Measurements from ENCODE around the gene KCNAB2. TPM values are rescaled to one million over a fixed set of nuclear protein-coding genes. Genes with fewer than 3 reads are reported as not detected.

Gene KCNAB2
- total RNA-seq, 1 experiment from 2014 or later: 11.0 TPM

GRCh38 chr1:6094801-6095505, 49.3 kb downstream of the KCNAB2 start:
- no peak overlapping the region for H3K4me3 Mint-ChIP-seq (ENCODE audit: unreplicated experiment)
- no peak for TF ChIP-seq CTCF (IDR thresholded peaks at IDR 0.05; ENCODE audit: insufficient read depth in 1 of 2, low read depth in 1 of 2, low read length in 1 of 2, severe bottlenecking in 1 of 2, unreplicated experiment in 1 of 2)
- no peaks in the 10 kb centered on the region for H3K36me3 Mint-ChIP-seq (ENCODE audit: insufficient read depth, unreplicated experiment)
- Histone ChIP-seq H3K27me3 (replicated peaks; ENCODE audit: control insufficient read depth, insufficient read depth, low read length) (no peaks in the 10 kb centered on the region), H3K4me3 (ENCODE audit: low read depth, low read length) (no peak overlapping the region), H3K4me1 (no peaks in the 10 kb centered on the region), H3K9me3 (no peaks in the 10 kb centered on the region), H3K36me3 (ENCODE audit: control insufficient read depth, insufficient read depth, low read length) (no peaks in the 10 kb centered on the region)
- H3K27ac Mint-ChIP-seq (ENCODE audit: unreplicated experiment): no peak overlapping the region
- intact Hi-C loops (cut with micrococcal nuclease; ENCODE audit: unreplicated experiment): no loop called here
- H3K27me3 Mint-ChIP-seq (ENCODE audit: insufficient read depth, unreplicated experiment): no peaks in the 10 kb centered on the region
- no TSS peak for BruUV-seq (replicated peaks)
- H3K4me1 Mint-ChIP-seq (ENCODE audit: low read depth, unreplicated experiment): no peaks in the 10 kb centered on the region
- ChIA-PET POLR2A (no interaction called here), CTCF (no interaction called here)
- DNase-seq: no peak
- no peaks in the 10 kb centered on the region for H3K9me3 Mint-ChIP-seq (ENCODE audit: unreplicated experiment)

GRCh38 chr1:6095511-6096242, 50.0 kb downstream of the KCNAB2 start:
- Mint-ChIP-seq H3K4me3 (ENCODE audit: unreplicated experiment) (no peak overlapping the region), H3K27me3 (ENCODE audit: insufficient read depth, unreplicated experiment) (no peaks in the 10 kb centered on the region), H3K36me3 (ENCODE audit: insufficient read depth, unreplicated experiment) (no peaks in the 10 kb centered on the region), H3K4me1 (ENCODE audit: low read depth, unreplicated experiment) (no peaks in the 10 kb centered on the region), H3K27ac (ENCODE audit: unreplicated experiment) (no peak overlapping the region), H3K9me3 (ENCODE audit: unreplicated experiment) (no peaks in the 10 kb centered on the region)
- H3K4me1 ChIP-seq: no peaks in the 10 kb centered on the region
- no peak for DNase-seq
- intact Hi-C loops (cut with micrococcal nuclease; ENCODE audit: unreplicated experiment): no loop called here
- no peaks in the 10 kb centered on the region for H3K27me3 ChIP-seq (replicated peaks; ENCODE audit: control insufficient read depth, insufficient read depth, low read length)
- CTCF ChIA-PET: no interaction called here
- no peaks in the 10 kb centered on the region for H3K36me3 ChIP-seq (ENCODE audit: control insufficient read depth, insufficient read depth, low read length)
- BruUV-seq (replicated peaks): no TSS peak
- no peak for TF ChIP-seq CTCF (IDR thresholded peaks at IDR 0.05; ENCODE audit: insufficient read depth in 1 of 2, low read depth in 1 of 2, low read length in 1 of 2, severe bottlenecking in 1 of 2, unreplicated experiment in 1 of 2)
- no peaks in the 10 kb centered on the region for H3K9me3 ChIP-seq
- POLR2A ChIA-PET: no interaction called here
- no peak overlapping the region for H3K4me3 ChIP-seq (ENCODE audit: low read depth, low read length)

GRCh38 chr1:6096243-6097116, 50.8 kb downstream of the KCNAB2 start:
- intact Hi-C loops (cut with micrococcal nuclease; ENCODE audit: unreplicated experiment): no loop called here
- H3K4me3 Mint-ChIP-seq (ENCODE audit: unreplicated experiment): no peak overlapping the region
- POLR2A ChIA-PET: no interaction called here
- no peak for TF ChIP-seq CTCF (IDR thresholded peaks at IDR 0.05; ENCODE audit: insufficient read depth in 1 of 2, low read depth in 1 of 2, low read length in 1 of 2, severe bottlenecking in 1 of 2, unreplicated experiment in 1 of 2)
- H3K36me3 Mint-ChIP-seq (ENCODE audit: insufficient read depth, unreplicated experiment): no peaks in the 10 kb centered on the region
- Histone ChIP-seq H3K4me1 (no peaks in the 10 kb centered on the region), H3K36me3 (ENCODE audit: control insufficient read depth, insufficient read depth, low read length) (no peaks in the 10 kb centered on the region), H3K9me3 (no peaks in the 10 kb centered on the region), H3K27me3 (replicated peaks; ENCODE audit: control insufficient read depth, insufficient read depth, low read length) (no peaks in the 10 kb centered on the region), H3K4me3 (ENCODE audit: low read depth, low read length) (no peak overlapping the region)
- H3K9me3 Mint-ChIP-seq (ENCODE audit: unreplicated experiment): no peaks in the 10 kb centered on the region
- CTCF ChIA-PET: no interaction called here
- no TSS peak for BruUV-seq (replicated peaks)
- H3K27ac Mint-ChIP-seq (ENCODE audit: unreplicated experiment): no peak overlapping the region
- H3K27me3 Mint-ChIP-seq (ENCODE audit: insufficient read depth, unreplicated experiment): no peaks in the 10 kb centered on the region
- no peak for DNase-seq
- H3K4me1 Mint-ChIP-seq (ENCODE audit: low read depth, unreplicated experiment): no peaks in the 10 kb centered on the region
